NCI-H82 treated with DMSO at 0.1 percent for 48 hours (cell line): ENCODE results near the gene TMEM30A.

Source experiments
- DNase-seq: peaks from one replicate; lab custom pipeline; 2025; ENCODE audit not compliant: unreplicated experiment; lab: John Stamatoyannopoulos, UW

Gene TMEM30A

GRCh38 chr6:75266716-75267291 lies 17.8 kb downstream of the TMEM30A start:
- peak; percentile 4 for DNase-seq

GRCh38 chr6:75263401-75263750 lies 21.2 kb downstream of the TMEM30A start:
- no peak for DNase-seq

- DNase-seq = no peak
These were observed 21.7 kb downstream of the TMEM30A start for GRCh38 chr6:75262716-75263400.

- no peak for DNase-seq
These were observed 23.3 kb downstream of the TMEM30A start for GRCh38 chr6:75261299-75261698.

GRCh38 chr6:75257343-75258087 lies 27.1 kb downstream of the TMEM30A start:
- no peak for DNase-seq

DNA sequence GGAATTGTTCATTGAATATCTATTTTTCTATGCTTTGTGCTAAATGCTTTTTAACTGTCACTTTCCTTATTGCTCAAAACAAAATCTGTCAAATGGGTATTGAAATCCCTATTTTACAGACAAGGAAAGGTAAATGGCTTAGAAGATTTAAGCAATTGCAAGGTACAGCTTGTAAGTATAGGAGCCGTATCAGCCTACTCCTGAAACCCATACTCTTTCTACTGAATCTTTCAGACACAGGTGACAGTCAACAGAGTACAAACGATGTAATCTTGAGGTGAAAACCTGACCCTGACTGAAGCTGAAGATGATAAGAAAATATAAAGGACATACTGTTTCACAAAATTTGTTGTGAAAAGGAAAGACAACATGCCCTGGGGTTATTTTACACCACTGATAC lies 34.0 kb downstream of the TMEM30A start:
- DNase-seq = no peak

GRCh38 chr6:75249837-75250236 lies 34.8 kb downstream of the TMEM30A start:
- no peak for DNase-seq

DNA sequence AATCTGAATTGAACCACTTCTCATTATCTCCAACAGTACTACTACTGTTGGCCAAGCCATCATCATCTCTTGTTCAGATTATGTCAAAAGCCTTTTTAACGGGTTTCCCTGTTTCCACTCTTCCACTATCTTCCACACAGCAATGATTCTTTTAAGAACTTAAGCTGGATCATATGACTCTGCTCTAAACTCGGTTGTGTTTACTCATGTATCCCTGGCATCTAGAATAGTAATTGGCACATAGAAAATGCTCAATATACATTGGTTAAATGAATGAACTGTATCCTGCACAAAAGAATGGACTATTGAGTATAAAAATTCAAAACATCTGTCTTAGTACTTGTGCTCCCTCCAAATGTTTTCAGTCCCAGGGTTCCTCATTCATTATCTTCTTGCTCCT lies 38.2 kb downstream of the TMEM30A start:
- DNase-seq = peak; percentile 20

GRCh38 chr6:75244063-75244584 lies 40.5 kb downstream of the TMEM30A start:
- DNase-seq = no peak

DNA sequence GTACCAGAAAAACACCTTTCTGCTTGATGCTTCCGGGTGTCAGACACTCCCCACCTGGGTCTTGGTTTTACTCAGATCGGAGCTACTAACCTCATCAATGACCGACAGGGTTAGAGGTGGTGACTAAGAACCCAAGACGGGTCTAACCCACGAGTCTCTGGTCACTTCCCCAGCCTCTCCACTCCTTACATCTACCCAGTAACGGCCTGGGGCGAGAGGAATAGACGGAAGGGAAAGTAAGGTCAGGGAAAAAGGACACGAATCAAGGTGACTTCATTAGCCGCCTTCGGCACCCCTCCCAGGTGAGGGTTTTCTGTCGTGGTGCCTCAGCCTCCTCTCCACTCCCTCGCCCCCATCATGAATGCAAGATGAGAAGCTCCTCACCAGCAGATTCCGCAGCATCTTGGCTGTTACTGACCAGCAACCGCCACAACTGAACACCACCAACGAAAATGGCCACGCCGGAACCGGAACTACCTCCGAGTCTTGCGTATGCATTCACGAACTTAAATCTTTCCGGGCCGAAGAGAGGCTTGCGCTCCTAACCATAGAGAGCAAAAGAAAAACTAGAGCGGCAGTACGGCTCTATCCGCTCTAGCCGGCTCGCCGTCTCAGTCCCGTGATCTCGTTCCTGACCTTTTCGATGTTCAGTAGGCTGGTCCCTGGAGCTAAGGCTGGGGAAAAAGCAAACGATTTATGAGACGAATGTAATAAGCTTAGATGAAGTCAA lies 41.1 kb downstream of the TMEM30A start, which contains the start of gene COX7A2:
Gene COX7A2 (minus strand): TSS at position 469 of the 730 bp plus-strand sequence. CDS start 67 bp downstream, at position 402.
- peak; percentile 94 for DNase-seq

DNA sequence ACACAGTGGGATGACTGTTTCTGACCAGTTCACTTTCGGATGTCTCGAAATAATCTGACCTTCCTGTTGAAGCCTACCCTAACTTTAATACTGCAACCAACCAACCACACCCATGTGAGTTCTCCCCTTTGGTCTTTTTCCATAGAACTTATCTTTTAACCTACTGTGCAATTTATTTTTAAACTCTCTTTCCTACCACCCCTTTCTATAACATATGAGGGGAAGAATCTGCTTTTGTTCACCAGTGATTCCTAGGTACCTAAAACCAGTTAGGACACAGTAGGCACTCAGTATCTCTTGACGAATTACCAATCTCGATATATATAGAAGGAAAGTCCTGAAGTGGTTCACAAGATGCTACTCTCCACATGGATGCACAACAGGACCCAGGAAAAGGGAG lies 48.0 kb downstream of the TMEM30A start:
- DNase-seq = no peak

DNA sequence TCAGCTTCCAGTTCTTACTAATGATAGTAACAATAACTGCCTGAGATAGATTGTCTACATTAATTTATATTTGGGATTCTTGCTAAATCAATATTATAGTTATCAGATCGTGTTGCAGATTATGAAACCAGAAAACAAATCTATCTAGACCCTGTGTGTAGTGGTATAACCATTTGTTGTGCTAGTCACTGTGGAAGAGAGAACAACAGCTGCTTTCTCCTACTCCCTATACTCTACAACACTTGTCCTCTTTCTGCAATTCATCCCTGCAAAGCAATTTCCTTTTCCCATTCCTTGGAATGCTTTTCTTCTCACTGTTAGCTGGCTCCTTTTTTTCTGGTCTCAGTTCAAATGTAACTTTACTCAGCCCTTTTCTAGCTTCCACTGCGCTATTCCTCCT lies 49.3 kb downstream of the TMEM30A start:
- DNase-seq = no peak

- no peak for DNase-seq
These were observed 50.3 kb downstream of the TMEM30A start for GRCh38 chr6:75234126-75234865.

GRCh38 chr6:75233092-75233615 lies 51.4 kb downstream of the TMEM30A start:
- DNase-seq = no peak

- peak; percentile 24 for DNase-seq
These were observed 53.9 kb downstream of the TMEM30A start for GRCh38 chr6:75230484-75231325.

DNA sequence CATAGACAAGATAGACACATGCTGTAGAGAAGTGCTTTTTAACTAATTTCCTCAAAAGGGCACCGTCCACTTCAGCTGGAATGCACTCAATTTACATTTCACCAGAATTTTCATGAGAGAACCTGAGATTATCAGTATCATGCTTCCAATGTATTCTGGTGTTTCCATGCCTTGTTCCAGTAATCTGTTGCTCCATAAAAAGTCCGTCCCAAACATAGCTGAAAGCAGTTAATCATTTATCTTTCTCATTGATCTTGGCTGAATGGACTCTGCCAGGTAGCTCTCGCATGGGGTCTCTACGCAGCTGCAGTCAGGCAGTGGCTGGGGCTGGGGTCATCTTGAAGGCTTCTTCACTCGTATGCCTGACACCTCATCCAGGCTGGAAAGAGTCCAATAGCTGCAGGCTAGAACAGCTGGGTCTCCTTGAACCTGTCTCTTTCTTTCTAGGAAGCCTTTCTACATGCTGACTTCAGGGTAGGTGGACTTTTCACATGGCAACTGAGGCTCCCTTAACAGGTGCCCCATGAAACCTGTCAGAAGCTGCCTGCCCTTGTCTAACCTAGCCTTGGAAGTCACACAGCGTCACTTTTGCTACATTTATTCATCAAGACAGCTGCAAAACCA lies 60.2 kb downstream of the TMEM30A start:
- no peak for DNase-seq

DNA sequence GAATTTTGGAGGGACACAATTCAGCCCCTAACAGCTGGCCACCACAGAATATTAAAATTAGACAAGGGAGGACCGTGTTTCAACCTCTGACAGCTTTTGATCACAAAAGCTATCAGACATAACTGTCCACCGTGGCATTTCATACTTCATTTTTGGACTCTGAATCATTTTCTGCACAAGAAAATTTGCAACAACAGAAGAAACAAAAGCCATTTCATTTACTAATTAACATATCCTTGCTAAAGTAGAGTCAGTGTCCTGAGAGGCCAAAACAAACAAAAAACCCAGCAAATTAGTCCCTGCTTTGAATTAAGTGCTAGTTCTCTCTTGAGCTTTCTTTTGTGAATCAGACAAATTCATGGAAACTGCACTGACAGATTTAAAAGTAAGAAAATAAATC lies 61.2 kb downstream of the TMEM30A start:
- no peak for DNase-seq

- no peak for DNase-seq
These were observed 62.3 kb downstream of the TMEM30A start for GRCh38 chr6:75222261-75222660.

GRCh38 chr6:75221116-75221515 lies 63.5 kb downstream of the TMEM30A start:
- DNase-seq = no peak
